ENCODE results near the gene CHDH. TPM values are rescaled to one million over a fixed set of nuclear protein-coding genes. Genes with fewer than 3 reads are reported as not detected.

Gene CHDH
- total and polyA plus RNA-seq, 2 experiments from 2014 or later, result 31.1 to 62.6 TPM

- no peak overlapping the region for H2AFZ ChIP-seq
- no peak for DNase-seq (ENCODE audit: low spot score)
- H3K4me2 ChIP-seq, result no peak overlapping the region
- no peaks in the 10 kb centered on the region for H3K27me3 ChIP-seq
- TF ChIP-seq, protein P1, sequence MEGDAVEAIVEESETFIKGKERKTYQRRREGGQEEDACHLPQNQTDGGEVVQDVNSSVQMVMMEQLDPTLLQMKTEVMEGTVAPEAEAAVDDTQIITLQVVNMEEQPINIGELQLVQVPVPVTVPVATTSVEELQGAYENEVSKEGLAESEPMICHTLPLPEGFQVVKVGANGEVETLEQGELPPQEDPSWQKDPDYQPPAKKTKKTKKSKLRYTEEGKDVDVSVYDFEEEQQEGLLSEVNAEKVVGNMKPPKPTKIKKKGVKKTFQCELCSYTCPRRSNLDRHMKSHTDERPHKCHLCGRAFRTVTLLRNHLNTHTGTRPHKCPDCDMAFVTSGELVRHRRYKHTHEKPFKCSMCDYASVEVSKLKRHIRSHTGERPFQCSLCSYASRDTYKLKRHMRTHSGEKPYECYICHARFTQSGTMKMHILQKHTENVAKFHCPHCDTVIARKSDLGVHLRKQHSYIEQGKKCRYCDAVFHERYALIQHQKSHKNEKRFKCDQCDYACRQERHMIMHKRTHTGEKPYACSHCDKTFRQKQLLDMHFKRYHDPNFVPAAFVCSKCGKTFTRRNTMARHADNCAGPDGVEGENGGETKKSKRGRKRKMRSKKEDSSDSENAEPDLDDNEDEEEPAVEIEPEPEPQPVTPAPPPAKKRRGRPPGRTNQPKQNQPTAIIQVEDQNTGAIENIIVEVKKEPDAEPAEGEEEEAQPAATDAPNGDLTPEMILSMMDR (IDR thresholded peaks at IDR 0.05; ENCODE audit: poor library complexity), result no peak
- TF ChIP-seq EZH2 (IDR thresholded peaks at IDR 0.05; ENCODE audit: borderline replicate concordance), result no peak
- no peak for TF ChIP-seq EZH2phosphoT487 (IDR thresholded peaks at IDR 0.05; ENCODE audit: low read depth, severe bottlenecking, unreplicated experiment)
- H3K9me3 ChIP-seq (ENCODE audit: low read depth), result no peaks in the 10 kb centered on the region
- no peaks in the 10 kb centered on the region for H4K20me1 ChIP-seq (ENCODE audit: insufficient read depth, poor library complexity, severe bottlenecking)
- no peaks in the 10 kb centered on the region for H3K9me2 ChIP-seq (replicated peaks; ENCODE audit: insufficient read depth)
- no peak overlapping the region for H3K27ac ChIP-seq
- H3K4me1 ChIP-seq (ENCODE audit: insufficient read depth), result peaks cover 7% of the 10 kb centered on the region
- H3K4me3 ChIP-seq, result no peak overlapping the region
- H3K79me2 ChIP-seq, result no peaks in the 10 kb centered on the region
- WGBS (ENCODE audit: low lambda C conversion rate, missing lambda C conversion rate), result 95% methylated on average over 6 of the region's 6 CpGs
- no peaks in the 10 kb centered on the region for H3K36me3 ChIP-seq (replicated peaks; ENCODE audit: insufficient read depth, low read depth)
These were observed 29.0 kb downstream of the CHDH start for GRCh38 chr3:53817211-53817610.

DNA sequence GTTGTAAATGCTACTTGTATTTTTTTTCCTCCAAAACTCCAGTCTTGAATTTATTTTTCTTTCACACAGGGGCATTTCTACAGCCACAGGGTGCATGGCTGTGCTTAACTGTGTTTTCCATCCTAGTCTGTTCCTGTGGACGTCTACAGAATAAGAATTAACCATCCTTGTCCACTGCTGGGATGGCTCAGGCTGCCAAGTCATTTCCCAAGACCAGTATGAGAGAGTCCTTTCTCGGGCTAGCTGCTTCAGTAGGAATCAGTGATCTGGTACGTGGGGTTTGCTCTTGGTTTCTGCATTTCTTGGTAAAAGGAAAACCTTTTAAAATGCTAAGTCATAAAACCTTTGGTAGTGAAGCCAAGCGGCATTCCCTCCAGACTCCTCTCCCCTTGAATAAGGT is 29.8 kb downstream of the CHDH start:
- H3K27ac ChIP-seq, result no peak overlapping the region
- H3K9me2 ChIP-seq (replicated peaks; ENCODE audit: insufficient read depth), result no peaks in the 10 kb centered on the region
- H3K27me3 ChIP-seq, result no peaks in the 10 kb centered on the region
- no peak for DNase-seq (ENCODE audit: low spot score)
- H3K79me2 ChIP-seq, result no peaks in the 10 kb centered on the region
- H3K9me3 ChIP-seq (ENCODE audit: low read depth), result no peaks in the 10 kb centered on the region
- whole genome bisulfite sequencing (ENCODE audit: low lambda C conversion rate, missing lambda C conversion rate), result 93% methylated on average over 4 of the region's 4 CpGs
- no peak overlapping the region for H3K4me3 ChIP-seq
- H3K36me3 ChIP-seq (replicated peaks; ENCODE audit: insufficient read depth, low read depth), result no peaks in the 10 kb centered on the region
- TF ChIP-seq EZH2phosphoT487 (IDR thresholded peaks at IDR 0.05; ENCODE audit: low read depth, severe bottlenecking, unreplicated experiment) (no peak), EZH2 (IDR thresholded peaks at IDR 0.05; ENCODE audit: borderline replicate concordance) (no peak)
- TF ChIP-seq, protein P1 (IDR thresholded peaks at IDR 0.05; ENCODE audit: poor library complexity), result no peak
- no peaks in the 10 kb centered on the region for H4K20me1 ChIP-seq (ENCODE audit: insufficient read depth, poor library complexity, severe bottlenecking)
- H2AFZ ChIP-seq, result no peak overlapping the region
- peaks cover 7% of the 10 kb centered on the region for H3K4me1 ChIP-seq (ENCODE audit: insufficient read depth)
- H3K4me2 ChIP-seq, result no peak overlapping the region

DNA sequence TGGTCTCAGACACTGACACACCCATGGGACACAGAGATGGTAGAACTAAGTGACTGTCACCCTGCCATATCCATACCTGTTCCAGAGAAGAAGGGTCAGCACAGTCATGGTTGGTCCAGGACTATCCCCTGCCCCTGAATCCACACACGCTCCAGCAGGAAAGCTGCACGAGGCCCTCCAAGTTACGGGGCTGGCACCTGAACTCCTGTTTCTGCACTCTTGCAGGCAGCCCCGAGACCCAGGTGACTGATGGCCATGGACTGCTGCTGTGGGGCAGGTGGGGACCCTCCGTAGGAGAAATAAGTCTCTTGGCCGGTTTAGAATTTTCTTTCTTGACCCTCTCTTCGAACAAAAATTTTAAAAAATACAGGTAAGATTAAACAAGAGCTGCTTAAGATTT is 30.6 kb downstream of the CHDH start:
- no peak overlapping the region for H3K27ac ChIP-seq
- WGBS (ENCODE audit: low lambda C conversion rate, missing lambda C conversion rate), result 93% methylated on average over 7 of the region's 7 CpGs
- no peak overlapping the region for H3K4me2 ChIP-seq
- no peaks in the 10 kb centered on the region for H3K9me2 ChIP-seq (replicated peaks; ENCODE audit: insufficient read depth)
- TF ChIP-seq, protein P1 (IDR thresholded peaks at IDR 0.05; ENCODE audit: poor library complexity), result no peak
- TF ChIP-seq EZH2phosphoT487 (IDR thresholded peaks at IDR 0.05; ENCODE audit: low read depth, severe bottlenecking, unreplicated experiment), result no peak
- no peak for TF ChIP-seq EZH2 (IDR thresholded peaks at IDR 0.05; ENCODE audit: borderline replicate concordance)
- no peak overlapping the region for H3K4me3 ChIP-seq
- H3K27me3 ChIP-seq, result no peaks in the 10 kb centered on the region
- H4K20me1 ChIP-seq (ENCODE audit: insufficient read depth, poor library complexity, severe bottlenecking), result no peaks in the 10 kb centered on the region
- no peak for DNase-seq (ENCODE audit: low spot score)
- no peak overlapping the region for H2AFZ ChIP-seq
- no peaks in the 10 kb centered on the region for H3K79me2 ChIP-seq
- no peaks in the 10 kb centered on the region for H3K9me3 ChIP-seq (ENCODE audit: low read depth)
- H3K4me1 ChIP-seq (ENCODE audit: insufficient read depth), result peaks cover 7% of the 10 kb centered on the region
- no peaks in the 10 kb centered on the region for H3K36me3 ChIP-seq (replicated peaks; ENCODE audit: insufficient read depth, low read depth)

DNA sequence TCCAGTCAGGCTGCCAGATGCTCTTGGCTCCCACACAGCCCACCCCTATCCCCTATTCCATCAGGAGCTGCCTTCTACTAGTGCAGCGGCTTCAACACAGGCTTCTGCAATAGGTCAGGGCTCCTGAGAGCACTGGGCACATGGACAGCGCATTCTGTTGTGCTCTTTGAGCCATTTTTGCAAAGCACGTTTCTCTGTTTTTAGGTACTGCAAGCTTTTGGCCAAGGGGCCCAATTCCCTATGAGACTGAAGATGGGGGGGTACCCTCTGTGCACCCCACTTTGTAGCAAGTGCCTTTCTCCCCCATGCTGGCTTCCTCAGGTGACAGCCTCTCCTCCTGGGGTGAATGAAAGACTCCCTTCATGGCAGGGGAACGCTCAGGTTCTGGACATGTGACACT is 31.2 kb downstream of the CHDH start:
- Histone ChIP-seq H3K9me2 (replicated peaks; ENCODE audit: insufficient read depth) (no peaks in the 10 kb centered on the region), H4K20me1 (ENCODE audit: insufficient read depth, poor library complexity, severe bottlenecking) (no peaks in the 10 kb centered on the region), H3K4me2 (no peak overlapping the region), H3K27me3 (no peaks in the 10 kb centered on the region), H2AFZ (no peak overlapping the region), H3K4me1 (ENCODE audit: insufficient read depth) (peaks cover 7% of the 10 kb centered on the region), H3K36me3 (replicated peaks; ENCODE audit: insufficient read depth, low read depth) (no peaks in the 10 kb centered on the region), H3K9me3 (ENCODE audit: low read depth) (no peaks in the 10 kb centered on the region), H3K79me2 (no peaks in the 10 kb centered on the region), H3K4me3 (no peak overlapping the region), H3K27ac (no peak overlapping the region)
- 96% methylated on average over 4 of the region's 4 CpGs for WGBS (ENCODE audit: low lambda C conversion rate, missing lambda C conversion rate)
- TF ChIP-seq EZH2 (IDR thresholded peaks at IDR 0.05; ENCODE audit: borderline replicate concordance), result no peak
- TF ChIP-seq, protein P1 (IDR thresholded peaks at IDR 0.05; ENCODE audit: poor library complexity), result no peak
- TF ChIP-seq EZH2phosphoT487 (IDR thresholded peaks at IDR 0.05; ENCODE audit: low read depth, severe bottlenecking, unreplicated experiment), result no peak
- no peak for DNase-seq (ENCODE audit: low spot score)

All from hepatocyte (in vitro differentiated cells).